ENCODE measurements around the gene ISX.

Gene ISX

DNA sequence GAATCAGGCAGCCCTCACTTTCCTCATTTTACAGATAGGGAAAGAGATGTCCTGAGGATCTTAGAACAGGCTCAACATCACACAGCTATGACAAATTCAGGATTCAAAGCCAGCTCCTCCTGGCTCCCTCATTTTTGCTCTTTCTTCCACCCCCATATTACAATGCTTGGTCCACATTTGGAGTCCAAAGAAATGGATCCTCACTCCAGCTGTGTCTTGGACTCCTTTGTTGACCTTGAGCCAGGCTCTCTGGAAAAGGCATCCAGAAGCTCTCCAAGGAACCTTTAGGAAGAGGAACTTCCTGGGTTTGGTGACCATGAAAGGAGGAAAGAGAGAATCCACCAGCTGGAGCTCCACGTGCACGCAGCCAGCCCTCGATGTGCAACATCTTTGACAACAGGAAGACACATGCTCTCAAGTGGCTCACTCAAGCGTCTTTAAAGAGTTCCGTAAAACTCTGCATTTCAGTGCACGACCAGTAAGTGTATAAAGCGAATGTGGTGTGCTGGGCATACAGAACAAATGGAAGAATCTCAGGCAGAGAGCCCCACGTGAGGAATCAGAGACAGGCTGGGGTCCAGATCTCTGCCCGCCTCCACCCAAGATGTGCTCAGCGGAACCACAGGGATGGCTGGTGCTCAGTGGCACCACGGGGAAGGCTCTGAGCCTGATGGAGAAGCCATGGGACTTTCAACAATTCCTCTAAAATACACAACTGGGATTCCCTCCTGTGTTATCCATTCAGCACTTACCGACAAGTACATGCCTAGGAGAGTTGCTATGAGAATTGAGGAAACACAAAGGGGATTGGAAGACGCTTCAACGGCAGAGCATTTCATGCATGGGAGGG, 48.4 kb downstream of the ISX start:
- no peak for DNase-seq

DNA sequence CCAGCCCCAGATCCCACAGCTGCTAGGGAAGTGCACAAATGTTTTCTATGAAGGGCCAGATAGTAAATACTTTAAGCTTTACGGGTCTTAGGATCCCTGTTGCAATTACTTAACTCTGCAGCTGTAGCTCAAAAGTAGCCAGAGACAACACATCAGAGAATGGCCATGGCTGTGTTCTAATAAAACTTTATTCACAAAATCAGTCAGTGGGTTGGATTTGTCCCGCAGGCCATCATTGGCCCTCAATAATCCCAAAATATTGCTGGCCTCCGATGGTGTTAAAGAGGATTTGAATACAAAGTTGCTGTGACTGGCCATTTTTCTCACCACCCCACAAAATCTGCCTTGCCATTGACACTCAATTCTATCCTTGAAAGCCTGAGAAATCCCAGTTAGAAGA, 49.6 kb downstream of the ISX start:
- DNase-seq = no peak

DNA sequence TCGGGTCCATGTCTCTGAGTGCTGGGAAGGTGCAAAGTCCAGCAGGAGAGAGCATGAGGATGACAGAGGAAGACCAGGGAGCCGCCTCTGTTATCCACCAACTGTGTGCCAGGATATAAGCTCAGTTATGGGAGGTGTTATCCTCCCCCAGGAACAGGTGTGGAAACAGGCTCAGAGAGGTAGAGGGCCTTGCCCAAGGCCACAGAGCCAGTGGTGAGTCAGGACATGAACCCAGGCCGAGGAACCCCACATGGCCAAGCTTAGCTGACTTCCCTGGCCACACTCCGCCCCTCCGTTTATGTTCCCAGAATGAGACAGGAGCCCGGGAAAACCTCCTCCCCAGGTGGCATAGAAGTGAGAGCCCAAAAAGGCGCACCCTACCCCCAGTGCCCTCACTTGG, 50.3 kb downstream of the ISX start:
- no peak for DNase-seq

DNA sequence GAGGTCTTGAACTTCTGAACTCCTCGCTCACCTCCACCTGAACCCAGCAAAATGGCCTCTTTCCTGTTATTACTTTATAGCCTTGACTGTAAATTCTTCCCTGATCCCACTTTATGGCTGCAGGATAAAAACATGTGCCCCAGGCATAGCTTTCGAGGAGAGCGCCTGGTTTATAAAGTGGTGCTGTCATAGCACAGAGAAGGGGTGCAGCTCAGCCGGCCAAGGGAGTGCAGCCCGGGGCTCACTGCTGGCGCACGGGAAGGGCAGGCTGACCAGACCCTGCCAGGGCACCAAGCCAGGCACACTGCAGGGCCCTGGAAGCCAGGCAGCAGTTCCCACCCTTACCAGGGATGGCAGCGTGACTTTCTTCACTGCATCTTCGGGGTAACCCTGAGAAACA, 50.9 kb downstream of the ISX start:
- no peak for DNase-seq

DNA sequence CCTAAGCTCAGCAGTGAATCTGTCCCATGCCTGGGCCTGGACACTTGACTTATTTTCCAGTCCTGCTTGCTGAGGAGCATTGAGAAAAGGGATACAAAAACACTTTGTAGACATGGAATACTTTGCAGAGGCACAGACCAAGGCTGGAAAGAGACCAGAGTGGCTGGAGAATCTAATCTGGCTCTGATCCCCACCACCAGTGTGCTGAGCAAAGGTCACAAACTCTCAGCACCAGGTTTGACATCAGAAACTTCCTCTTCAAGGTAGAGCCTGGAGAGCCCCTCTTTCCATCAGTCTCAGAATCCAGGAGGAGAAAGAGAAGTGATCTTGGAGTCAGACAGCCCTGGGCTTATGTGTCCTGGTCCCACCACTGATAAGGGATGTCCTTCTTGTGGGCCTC, 53.5 kb downstream of the ISX start:
- DNase-seq = no peak

DNA sequence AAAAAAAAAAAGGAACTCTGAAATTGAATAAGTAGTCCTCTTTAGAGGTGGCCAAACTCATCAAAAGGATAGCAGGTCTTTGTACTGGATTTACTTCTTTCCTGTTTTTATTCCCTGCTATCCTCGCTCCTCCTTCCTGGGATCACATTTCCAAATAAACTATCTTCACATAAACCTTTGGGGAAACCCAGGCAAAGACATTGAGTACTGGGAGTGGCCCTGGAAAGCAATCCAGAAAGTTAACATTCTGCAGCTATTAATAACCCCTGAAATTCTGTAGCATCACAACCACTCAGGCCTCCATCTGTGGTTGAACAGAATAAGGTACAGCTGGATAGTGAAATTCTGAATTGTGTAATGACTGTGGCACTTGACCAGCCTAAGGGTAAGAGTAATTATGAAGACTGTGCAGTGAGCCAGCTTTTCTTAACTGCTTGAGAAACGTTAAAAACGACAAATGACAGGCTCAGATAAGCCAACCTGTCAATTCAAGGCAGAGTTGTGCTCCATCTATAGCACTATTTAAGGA, 58.8 kb downstream of the ISX start:
- DNase-seq = no peak

DNA sequence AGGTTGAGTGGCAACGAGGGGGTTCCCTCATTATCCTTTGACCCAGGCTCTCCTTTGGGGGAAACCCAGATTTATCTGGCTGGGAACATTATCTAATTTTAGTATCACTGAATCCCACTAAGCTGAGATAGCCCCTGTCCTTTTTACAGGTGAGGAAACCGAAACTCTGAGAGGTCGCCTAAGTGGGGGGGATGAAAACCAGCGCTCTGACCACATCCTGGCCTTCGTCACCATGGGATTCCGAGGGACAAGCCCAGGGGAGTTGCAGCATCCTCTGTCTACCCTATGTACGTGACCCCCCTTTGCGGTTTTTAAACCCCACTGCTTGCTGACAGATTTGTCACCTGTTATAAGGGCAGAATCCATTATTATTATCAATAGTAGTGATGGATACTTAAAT, 61.0 kb downstream of the ISX start:
- DNase-seq = no peak

DNA sequence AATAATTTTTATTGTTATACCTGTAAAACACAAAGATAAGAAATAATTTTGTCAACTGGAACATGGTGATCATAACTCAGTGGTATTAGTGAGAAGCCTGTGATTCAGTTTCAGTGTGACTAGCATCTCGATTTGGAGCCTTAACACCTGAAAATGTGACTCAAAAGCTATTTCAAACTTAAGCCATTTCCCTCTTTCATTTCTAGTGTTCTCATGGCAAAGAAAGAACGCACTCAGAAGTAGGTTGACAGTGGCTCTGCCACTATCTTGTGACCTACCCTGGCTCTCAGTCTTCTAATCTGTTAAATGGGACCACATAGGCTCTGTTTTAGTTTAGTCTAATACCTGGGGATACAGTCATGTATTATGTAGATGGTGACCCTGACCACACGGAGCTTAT, 62.7 kb downstream of the ISX start:
- DNase-seq = no peak

DNA sequence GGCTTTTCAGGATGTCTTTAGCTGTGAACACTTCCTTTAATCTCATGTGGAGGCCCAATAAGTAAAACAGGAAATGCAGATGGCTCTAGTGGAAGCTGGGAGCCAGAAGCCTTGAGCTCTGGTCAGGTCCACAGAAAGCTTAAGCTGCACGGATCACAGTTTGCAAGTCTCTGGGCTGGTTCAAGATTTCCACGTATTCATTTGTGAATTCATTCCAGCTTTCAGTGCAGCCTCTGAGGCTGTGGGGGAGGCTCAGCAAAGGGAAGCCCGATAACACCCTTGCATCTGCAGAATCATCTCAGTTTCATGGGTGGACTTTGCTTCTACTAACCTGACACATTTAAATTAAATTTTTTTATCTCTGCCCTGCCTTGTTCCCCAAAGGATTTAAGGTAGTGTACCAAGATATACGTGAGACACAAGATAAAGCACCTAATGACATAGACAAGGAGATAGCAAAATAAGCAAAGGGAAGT, 65.6 kb downstream of the ISX start:
- no peak for DNase-seq

DNA sequence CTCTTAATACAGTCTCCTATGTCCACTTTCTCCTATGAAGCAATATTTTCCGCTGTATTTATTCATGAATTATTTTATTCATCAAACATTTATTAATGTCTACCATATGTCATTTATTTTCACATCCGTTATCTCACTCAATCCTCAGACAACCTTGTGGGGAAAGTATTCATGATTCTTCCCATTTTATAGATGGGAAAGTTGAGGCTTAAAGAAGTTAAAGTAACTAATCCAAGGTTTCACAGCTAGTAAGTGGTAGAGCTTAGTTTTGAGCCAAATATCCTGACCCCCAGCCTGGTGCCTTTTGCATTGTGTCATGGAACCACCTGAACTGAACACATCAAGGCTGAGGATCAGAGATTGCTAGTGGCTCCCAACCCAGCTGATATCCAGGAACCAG, 66.6 kb downstream of the ISX start:
- no peak for DNase-seq

DNA sequence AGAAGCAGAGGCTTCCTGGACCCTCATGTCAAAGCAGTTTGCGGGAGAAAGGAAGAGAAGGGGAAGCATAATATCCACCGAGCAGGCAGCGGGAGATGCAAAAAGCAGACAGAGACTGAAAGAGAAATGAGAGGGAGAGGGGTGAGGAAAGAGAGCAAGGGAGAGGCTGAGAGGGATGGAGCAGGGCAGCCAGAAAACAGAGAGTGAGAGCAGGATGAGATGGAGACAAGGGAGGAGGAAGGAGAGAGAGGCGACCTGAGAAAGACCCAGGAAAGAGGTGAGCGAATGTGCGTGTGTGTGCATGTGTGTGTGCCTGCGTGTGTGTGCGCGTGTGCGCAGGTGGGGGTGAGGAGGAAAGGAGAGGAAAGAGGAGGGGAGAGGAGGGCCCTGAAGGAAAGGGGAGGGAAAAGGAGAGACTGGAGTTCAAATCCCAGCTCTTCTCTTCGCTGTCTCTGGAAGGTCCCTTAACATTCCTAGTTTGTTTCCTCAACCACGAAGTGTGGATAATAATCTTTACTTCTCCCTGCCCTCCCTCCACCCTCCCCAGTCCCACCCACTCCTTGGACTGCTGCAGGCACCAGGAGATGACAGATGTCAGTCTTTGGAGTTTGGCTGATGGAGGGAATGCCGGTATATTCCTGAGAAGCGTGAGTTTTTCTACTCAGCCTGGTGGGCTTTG, 67.9 kb downstream of the ISX start:
- no peak for DNase-seq

DNA sequence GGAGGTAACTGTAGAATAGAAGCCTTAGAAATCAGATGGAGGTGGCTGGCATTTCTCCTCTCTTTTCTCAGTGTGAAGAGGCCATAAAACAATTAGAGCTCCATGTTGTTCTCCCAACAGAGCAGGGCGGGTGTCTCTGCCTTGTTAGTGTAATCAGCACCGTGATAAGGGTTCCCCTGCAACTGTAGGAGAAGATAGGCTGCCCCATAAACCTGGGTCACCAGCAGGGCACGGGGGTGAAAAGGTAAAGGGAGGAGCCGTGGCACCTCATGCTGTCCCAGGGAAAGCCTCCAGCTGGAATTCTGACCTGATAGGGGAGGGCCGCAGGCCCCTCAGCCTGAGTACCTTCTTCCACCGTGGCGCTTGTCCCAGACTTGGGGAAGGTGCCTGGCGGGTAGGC, 68.7 kb downstream of the ISX start:
- DNase-seq = no peak

DNA sequence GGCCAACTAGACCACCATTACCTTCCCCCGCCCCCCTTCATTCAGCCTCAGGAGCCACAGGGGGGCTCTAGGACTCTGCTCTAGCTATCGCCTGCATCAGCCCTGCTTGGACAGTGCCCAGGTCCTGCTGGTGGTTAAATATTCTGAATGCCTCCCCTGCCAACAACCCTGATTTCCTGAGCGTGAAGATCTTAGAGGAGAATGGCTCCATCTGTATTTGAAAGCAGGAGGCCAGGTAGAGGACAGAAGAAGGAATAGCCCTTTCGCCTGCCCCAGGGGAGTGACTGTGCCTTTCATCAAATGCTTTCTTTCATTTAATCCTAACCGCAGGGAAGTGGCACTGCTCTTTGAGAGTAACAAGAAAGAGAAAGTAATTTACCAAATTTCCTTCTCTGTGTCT, 69.2 kb downstream of the ISX start:
- no peak for DNase-seq
